GM18526 (cell line): ENCODE measurements around the gene DEGS2.

Experiments
- POLR2A ChIP-seq: IDR thresholded peaks from 3 replicates; pipeline ENCODE4 v1.6.1; 2011; ENCODE audit not compliant: insufficient read length; ENCODE audit errors: extremely low read depth

Gene DEGS2

DNA sequence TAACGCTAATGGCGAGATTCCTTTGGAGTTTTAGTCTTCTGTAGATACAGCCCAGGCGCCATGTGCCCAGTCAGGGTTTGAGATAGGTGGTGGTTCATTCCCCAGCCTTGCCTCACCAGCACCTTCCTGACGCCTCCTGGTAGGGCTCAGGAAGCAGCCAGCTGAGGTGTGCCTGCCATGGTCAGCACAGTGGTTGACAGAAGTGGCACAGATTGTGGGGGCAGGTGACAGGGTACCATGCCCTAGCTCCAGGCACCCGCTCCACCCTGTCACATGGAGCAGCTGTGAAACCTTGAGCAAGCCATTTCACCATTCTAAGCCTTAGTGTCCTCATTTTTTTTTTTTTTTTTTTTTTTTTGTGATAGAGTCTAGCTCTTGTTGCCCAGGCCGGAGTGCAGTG, 48.6 kb downstream of the DEGS2 start:
- TF ChIP-seq POLR2A, result no peak

GRCh38 chr14:100109594-100109955, 49.9 kb downstream of the DEGS2 start:
- TF ChIP-seq POLR2A, result no peak

- TF ChIP-seq POLR2A, result no peak
These were observed 50.4 kb downstream of the DEGS2 start for GRCh38 chr14:100108840-100109593.

DNA sequence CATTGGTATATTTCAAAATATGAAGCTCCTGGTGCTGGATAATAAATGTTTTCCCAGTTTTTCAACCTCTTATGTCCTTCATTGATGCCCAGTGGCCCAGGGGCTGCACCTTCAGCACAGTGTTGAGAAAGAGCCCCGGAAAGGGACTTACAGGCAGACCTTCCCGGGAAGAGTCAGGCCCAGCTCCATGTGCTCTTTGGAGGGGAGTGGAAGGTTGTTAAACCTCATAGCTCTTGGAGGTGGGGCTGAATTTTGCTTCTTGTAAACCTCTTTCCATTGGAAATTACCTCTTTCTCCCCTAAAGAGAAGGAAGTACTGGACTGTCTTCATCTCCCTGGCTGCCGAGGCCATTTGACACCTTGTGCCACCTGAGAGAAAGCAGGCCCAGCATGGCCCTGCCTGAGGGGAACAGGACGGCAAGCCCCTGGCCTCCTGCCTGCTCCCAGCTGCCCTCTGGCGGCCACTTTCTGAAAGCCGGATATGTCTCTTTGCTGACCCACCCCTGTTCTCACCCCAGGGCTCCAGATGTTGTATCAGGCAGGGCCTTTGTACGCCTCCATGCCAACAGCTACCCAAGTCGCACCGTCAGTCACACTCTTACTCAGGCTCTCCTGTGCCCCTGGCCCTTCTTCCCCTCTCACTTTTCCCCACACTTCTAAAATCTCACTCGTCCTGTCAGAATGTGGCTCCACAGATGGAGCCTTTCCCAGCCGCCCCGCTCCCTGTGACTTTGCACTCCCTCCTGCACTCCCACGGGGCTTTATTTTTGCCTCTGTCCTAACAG, 51.2 kb downstream of the DEGS2 start:
- TF ChIP-seq POLR2A, result no peak

GRCh38 chr14:100107236-100107635, 52.2 kb downstream of the DEGS2 start:
- no peak for TF ChIP-seq POLR2A

GRCh38 chr14:100106250-100107112, 53.0 kb downstream of the DEGS2 start:
- TF ChIP-seq POLR2A, result no peak

DNA sequence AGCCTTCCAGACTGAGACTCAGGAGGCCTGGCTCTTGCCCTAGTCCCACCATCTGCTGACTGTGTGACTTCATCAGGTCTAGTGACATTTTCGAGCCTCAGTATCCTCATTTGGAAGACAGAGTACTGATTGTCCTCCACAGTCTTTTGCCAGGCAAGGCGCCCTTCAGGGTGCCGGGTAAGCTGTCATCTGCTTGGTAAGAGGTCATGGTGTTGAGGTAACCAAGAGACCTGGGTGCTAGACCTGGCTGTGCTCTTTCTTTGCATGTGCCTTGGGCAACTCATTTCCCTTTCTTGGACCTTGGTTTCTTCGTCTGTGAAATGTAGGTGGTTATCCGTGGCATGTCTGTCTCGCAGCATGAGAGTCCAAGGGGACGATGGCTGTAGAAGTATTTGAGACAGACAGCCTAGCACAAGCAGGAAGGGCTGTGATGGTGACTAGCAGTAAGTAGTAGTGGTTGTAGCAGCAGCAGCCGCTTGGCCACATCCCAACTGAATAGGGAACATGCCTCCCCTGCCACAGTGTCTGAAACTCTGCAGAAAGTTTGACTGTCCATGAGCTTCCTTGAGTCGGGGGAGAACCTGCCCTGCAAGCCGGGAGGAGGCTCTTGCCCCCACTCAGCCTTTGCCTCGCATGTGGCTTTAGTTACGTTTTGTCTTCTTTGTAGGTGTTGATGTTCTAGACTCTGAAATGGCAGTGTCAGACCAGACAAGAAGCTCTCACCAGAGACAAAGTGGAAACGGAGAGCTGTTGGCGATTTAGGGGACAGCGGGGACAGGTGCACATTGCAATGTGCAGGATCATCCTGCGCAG, 53.9 kb downstream of the DEGS2 start:
- TF ChIP-seq POLR2A, result no peak

DNA sequence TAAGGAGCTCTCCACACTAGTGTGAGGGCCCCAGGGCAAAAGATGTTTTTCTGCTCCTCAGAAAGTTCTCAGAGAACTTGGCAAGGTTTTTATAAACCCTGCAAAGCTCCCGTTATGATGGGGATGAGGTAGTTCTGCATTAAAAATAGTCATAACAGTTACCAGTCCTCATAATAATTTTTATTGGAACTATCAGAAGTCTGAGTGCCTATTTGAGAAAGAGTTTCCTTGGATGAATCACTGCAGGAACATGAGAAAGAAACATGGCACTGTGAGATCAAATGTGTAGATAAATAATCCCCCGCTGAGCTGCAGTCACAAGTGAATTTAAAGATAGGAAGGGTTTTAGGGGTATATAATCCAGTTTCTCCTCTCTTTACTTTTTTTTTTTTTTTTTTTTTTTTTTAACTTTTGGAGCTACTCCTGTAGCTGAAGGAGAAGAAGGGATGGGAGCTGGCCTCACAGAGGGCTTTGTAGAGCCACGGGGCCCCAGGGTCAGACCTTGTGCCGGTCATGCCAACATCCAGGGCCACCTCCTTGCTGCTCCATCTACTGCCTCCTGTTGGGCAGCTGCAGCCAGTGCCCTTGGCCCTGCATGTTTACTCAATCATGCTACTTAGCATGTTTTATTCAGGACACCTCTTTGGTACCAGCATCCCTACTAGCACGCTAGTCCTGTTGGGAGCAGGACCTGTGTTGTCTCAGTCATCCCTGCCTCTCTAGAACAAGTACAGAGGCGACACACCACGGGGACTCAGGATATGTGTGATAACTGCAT, 54.7 kb downstream of the DEGS2 start:
- no peak for TF ChIP-seq POLR2A

GRCh38 chr14:100104006-100104352, 55.5 kb downstream of the DEGS2 start:
- no peak for TF ChIP-seq POLR2A

DNA sequence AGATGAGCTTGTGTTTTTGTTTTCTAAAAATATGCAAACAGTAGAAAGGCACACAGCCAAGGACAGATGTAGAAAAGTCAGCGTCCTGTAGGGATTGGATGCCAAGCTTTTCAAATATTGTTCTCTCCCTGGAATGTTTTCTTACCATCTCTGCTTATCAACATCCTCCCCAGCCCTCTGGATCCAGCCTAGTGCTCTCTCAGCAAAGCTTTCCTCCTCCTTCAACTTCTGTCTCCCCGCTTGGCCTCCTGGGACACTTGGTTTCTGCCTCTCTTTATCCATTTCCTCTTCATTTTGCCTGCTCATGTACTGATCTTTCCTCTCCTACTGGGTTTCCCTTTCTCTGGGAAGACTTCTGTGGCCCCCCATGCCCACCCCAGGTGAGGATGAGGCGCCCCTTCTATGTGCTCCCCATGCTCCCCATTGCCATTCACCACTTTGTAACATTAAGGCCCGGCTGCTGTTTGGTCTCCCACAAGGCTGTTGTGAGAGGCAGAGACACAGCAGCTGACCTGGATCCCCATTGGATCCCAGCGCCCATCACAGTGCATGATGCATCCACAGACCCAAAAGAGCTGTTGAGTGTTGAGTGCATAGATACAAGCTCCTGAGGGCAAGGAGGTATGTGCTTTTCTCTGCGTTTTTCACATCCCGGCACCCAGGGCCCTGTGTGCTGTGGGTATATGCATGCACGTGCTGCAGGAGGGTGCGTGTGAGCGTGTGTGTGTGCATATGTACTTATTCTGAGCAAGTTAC, 56.0 kb downstream of the DEGS2 start:
- TF ChIP-seq POLR2A, result no peak

GRCh38 chr14:100102156-100102785, 57.2 kb downstream of the DEGS2 start:
- no peak for TF ChIP-seq POLR2A

DNA sequence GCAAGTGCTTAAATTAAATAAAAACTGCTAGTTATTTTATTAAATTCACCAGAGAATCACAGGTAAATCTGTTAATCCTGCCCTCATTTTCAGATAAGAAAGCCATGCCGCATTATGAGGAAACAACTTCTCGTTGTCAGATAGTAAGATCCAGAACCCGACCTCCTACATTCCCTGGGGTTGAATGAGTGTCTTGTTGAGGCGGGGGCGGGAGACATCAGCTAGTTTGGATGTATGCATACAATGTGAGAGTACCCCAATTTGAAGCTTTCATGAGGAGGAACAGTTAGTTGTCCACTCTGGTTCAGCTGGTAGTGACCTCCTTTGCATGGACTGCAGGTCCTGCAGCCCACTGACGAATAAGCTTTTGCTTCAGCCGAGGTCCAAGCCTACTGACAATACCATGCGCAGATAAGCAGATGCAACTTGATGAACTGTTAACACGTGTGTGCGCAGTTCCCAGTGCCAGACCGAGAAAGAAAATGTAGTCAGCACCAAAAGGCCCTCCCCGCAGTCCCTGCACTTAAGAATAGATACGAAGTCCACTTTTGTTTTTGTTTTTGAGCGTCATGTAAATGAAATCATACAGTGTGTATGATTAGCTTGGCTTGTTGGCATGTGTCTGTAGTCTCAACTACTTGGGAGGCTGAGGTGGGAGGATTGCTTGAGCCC, 59.3 kb downstream of the DEGS2 start:
- TF ChIP-seq POLR2A, result no peak

- TF ChIP-seq POLR2A, result no peak
These were observed 61.3 kb downstream of the DEGS2 start for GRCh38 chr14:100098171-100098570.

GRCh38 chr14:100096656-100097055, 62.8 kb downstream of the DEGS2 start:
- no peak for TF ChIP-seq POLR2A
